Measurements from ENCODE around the gene CCDC107.

DNA sequence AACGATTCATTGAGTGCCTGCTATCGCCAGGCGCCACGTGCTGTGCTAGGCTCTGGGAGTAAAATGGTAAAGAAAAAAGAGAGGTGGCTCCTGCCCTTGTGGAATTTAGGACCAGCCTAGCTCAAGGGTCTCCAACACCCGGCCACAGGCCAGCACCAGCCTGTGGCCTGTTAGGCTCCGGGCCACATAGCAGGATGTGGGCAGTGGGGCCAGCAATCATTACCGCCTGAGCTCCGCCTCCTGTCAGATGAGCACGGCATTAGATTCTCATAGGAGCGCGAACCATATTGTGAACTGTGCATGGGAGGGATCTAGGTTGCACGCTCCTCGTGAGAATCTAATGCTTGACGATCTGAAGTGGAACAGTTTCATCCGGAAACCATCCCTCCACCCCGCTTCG is 1.7 kb upstream of the CCDC107 start:
- TF ChIP-seq, protein P1, sequence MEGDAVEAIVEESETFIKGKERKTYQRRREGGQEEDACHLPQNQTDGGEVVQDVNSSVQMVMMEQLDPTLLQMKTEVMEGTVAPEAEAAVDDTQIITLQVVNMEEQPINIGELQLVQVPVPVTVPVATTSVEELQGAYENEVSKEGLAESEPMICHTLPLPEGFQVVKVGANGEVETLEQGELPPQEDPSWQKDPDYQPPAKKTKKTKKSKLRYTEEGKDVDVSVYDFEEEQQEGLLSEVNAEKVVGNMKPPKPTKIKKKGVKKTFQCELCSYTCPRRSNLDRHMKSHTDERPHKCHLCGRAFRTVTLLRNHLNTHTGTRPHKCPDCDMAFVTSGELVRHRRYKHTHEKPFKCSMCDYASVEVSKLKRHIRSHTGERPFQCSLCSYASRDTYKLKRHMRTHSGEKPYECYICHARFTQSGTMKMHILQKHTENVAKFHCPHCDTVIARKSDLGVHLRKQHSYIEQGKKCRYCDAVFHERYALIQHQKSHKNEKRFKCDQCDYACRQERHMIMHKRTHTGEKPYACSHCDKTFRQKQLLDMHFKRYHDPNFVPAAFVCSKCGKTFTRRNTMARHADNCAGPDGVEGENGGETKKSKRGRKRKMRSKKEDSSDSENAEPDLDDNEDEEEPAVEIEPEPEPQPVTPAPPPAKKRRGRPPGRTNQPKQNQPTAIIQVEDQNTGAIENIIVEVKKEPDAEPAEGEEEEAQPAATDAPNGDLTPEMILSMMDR (IDR thresholded peaks at IDR 0.05; ENCODE audit: low read depth, low read length) = no peak
- no peak for TF ChIP-seq EZH2phosphoT487 (IDR thresholded peaks at IDR 0.05; ENCODE audit: low read depth)

All from OCI-LY3 (cell line).